Measurements from ENCODE around the gene CFDP1.
A peak's percentile ranks its signal among the peaks of the same experiment; 100 is the strongest.

The CFDP1 gene

DNA sequence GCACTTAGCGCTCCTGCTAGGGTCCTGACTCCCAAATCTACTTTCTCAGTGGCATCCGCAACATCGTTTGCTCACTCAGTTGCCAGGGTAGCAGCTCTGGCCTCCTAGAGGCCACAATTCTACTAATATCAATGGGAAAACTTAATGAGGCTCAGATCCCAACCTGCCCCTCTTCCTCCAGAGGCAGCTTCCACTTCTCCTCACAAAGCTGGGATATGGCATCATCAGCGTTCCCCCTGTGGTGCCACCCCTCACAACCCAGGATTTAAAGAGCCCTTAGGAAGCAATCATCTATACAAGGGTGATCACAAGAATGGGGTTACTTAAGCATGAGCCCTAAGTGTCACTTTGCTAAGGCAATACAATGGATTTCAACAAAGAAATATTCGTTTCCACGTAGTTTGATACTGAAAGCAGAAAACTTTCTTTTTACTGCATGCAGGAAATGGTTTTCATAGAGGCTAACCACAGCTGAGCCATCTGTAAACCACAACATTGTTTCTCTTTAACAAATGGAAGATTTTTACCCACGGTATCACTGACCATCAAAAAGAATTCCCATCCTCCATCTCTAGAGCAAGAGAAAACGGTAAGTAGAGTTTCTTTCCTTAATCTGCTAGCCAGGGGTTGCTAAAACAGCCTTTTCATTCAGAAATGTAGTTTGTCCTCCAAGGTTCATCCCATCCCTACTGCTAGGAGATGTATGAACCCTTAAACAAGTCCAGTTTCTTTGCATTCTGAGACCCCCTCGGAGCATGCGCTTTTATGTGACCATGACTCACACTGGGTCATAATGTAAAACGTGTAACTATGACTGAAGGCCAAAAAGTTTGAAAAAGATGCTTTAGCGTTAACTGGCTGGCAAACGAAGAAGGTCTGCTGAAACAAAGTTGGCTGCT is 113.5 kb downstream of the CFDP1 start:
- DNase-seq (ENCODE audit: low spot score) = no peak

GRCh38 chr16:75318737-75319136 is 114.6 kb downstream of the CFDP1 start:
- DNase-seq (ENCODE audit: low spot score) = no peak

DNA sequence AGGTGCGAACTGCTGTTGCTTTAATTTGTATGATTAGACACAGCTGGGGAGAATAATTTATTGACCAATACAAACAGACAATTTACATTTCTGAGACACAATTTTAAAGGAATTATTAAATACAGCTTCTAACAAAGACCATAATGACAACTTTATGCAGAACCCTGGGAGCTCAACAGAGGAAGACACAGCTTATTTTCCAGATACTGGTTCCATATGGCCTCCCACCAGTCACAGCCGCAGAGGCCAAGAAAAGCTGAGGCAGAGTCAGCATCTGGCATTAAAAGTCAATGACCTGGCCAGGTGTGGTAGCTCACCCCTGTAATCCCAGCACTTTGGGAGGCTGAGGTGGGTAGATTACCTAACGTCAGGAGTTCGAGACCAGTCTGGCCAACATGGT is 115.8 kb downstream of the CFDP1 start:
- DNase-seq (ENCODE audit: low spot score) = no peak

DNA sequence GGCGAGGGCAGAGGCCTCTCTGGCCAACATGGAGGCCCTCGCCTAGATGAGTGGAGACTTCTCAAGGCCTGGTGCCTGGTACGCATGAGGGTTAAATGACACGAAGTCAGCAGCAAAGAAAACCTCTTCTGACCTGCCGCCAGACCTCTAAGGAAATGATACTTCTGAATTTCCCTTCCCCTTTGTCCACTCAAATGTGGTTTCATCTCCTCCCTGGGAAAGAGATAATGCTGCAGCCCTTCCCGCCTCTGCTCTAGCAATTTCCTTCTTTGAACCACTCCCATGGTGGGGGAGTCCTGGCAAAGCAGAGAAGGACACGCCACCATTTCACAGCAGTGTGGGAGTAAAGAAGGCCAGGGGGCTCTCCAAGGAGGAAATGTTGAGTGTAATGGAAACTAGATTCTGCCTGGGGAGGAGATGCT is 116.2 kb downstream of the CFDP1 start:
- no peak for DNase-seq (ENCODE audit: low spot score)

GRCh38 chr16:75315539-75316306 is 117.6 kb downstream of the CFDP1 start:
- DNase-seq (ENCODE audit: low spot score) = no peak

DNA sequence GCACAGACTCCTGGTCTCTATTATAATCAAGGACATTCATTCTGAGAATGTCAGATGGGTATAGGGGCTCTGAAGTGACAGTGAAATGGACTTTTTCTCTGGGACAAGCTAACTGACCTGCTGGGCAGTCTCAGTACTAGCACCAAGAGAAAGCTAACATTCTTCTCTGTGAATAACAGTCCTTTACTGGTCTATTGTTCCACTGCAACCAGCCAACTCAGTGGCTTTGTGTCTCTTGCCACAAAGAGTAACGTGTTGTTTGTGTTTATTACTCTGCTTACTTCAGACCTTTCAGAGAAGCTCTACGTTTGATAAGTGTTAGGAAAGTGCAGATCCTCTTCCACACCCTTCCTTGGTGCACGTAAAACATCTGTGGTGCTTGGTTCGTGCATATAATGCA is 120.4 kb downstream of the CFDP1 start:
- no peak for DNase-seq (ENCODE audit: low spot score)

GRCh38 chr16:75311383-75311938 is 121.8 kb downstream of the CFDP1 start:
- no peak for DNase-seq (ENCODE audit: low spot score)

- DNase-seq (ENCODE audit: low spot score) = no peak
Measured at GRCh38 chr16:75310541-75310940, 122.8 kb downstream of the CFDP1 start.

- peak; percentile 84 for DNase-seq (ENCODE audit: low spot score)
Measured at GRCh38 chr16:75309899-75310430, 123.3 kb downstream of the CFDP1 start.

DNA sequence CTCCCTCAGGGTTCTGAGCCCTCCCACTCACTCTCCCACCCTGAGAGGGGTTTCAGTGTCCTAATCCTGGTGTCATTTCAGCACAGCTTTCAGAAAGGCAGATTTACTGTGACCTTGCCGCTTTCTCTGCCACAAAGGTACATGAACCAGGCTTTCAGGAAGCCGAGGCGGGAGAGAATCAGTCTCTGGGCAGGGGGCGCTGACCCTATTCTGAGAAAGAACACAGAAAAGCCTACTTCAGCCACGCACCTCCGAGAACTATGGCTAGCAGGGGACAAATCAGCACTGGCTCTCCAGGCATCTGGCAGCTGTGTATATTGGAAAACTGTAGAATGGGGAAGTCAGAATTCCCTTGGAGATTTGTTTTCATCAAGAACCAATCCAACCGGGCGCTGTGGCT is 124.1 kb downstream of the CFDP1 start:
- no peak for DNase-seq (ENCODE audit: low spot score)

DNA sequence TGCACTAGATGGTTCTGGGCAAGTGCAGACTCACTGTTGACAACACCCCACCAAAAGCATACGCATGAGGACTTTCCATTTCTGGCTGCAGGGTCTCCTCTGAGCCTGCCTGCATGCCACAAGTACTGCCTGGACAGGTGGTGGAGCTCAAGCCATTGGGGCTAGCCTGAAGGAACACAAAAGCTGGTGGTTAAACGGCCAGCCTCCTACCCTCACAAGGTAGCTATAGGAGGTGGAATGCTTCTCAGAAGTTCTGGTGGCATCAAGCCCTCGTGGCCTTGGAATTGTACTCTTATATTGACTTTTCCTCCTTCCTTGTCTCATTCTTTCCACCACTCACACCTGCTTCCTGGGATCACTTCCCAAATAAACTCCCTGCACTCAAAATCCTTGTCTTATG is 125.3 kb downstream of the CFDP1 start:
- no peak for DNase-seq (ENCODE audit: low spot score)

DNA sequence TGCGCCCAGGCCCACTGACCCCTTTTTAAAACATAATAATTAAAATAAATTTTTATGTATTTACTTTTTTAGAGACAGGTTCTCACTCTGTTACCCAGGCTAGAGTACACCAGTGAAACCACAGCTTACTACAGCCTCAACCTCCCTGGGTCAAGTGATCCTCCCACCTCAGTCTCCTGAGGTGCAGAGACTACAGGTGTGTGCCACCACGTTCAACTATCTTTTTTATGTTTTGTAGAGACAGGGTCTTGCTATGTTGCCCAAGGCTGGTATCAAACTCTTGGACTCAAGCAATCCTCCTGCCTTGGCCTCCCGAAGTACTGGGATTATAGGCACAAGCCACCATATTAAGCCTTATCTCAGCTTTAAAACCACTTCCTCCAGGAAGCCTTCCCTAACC is 125.8 kb downstream of the CFDP1 start:
- DNase-seq (ENCODE audit: low spot score) = no peak

GRCh38 chr16:75306099-75306762 is 127.1 kb downstream of the CFDP1 start:
- DNase-seq (ENCODE audit: low spot score) = peak; percentile 54

DNA sequence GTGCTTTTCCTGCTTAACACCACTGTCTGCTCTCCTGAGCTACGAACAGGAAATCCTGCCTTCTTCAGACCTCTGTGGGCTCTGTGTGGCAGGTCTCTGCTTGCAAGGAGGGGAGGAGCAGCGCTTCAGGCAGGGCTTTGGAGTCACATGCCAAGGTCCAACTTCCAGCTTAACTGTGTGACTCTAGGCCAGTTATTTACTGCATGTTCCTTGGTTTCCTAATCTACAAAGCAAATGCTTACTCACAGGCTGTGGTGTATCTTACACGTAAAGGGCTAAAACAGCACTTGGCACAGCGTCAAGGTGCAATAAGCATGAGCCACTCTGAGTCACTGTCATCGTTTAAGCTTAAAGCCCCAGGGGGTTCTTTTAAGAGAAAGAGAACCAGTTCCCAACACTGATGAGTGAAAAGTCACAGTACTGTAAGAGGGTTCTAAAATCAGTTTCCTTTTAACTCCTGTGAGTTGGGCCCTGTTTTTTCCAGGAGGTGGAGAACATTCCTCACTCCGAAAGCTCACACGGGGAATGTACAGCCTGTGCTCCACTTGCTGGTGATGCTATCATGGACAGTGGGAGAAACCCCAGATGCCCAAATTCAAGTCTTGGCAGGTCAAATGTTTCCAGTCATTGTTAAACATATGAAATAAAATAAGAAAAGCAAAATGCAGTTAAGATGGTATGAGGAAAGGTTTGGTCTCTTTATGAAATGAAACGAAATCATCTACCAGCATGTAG is 127.8 kb downstream of the CFDP1 start:
- peak; percentile 73 for DNase-seq (ENCODE audit: low spot score)

DNA sequence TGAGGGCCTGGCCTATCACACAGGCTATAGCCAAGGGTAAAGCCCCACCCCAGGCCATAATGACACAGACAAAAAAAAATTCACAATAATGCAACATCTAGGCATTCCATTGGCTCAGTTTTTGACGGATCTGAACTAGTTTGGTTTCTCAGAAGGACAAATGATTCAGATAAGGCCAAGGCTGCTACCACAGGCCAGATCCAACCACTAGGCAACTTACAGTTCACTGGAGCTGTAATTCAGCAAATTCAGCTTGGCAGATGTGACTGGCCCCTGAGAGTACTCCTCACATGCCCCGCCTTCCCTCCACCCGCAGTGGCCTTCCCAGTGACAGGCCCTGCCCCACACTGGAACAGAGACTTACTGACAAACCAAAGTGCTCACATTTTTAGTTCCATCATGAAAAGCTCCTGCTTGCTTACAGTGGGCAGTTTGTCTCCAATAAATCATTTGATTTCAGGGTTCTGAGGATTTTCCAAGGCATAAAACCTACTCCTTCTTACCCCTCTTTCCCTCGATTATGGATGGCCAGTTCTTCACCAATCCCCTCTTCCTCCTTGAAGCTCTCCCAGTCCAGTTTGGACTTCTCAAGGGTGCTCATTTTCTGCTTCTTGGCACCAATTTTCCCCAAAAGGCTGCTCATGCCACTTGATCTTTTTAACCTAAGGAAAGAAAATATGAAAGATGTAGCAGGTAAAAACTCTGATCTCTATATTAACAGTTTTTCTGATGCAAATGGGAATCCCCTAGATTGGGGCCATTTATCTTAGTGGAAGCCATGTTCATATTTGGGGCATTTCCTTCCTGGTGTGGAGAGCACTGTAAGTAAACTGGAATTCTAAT is 128.6 kb downstream of the CFDP1 start:
- no peak for DNase-seq (ENCODE audit: low spot score)

DNA sequence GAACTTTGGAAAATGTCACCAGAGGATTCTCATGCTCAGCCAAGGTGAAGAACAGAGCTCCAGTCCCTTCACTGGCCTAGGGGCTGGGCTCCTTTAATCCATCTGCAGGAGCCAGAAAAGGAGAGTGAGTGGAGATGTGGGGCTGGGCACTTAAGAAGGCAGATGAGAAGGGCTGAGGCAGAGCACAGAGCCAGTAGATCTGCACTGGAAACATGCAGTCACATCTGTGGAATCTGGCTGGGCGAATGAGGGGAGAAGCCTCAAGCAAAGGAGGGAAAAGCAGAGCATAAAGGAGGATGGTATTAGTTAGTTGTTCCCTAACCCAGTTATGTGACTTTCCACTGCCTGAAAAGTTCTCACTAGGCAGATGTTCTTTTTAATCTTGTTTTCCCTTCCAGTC is 131.5 kb downstream of the CFDP1 start:
- DNase-seq (ENCODE audit: low spot score) = no peak

DNA sequence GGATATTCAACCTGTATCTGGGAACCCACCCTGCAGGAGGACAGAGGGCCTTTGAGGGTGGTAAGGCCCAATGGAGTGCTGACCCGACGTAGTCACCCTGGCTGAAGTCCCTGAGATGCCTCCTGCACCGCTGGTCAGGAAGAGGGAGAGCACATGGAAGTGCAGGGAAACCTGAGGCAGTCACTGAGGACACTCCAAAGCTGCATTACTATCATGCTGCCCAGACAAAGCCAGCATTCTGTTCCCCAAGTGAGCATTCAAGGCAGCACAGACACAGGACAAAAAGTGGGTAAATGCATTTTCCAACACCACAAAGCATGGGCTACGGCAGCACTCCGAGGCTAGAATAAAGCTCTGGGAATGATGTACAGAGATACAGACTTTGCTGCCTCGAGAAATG is 135.0 kb downstream of the CFDP1 start:
- DNase-seq (ENCODE audit: low spot score) = no peak

GRCh38 chr16:75296606-75297005 is 136.7 kb downstream of the CFDP1 start:
- DNase-seq (ENCODE audit: low spot score) = no peak

DNA sequence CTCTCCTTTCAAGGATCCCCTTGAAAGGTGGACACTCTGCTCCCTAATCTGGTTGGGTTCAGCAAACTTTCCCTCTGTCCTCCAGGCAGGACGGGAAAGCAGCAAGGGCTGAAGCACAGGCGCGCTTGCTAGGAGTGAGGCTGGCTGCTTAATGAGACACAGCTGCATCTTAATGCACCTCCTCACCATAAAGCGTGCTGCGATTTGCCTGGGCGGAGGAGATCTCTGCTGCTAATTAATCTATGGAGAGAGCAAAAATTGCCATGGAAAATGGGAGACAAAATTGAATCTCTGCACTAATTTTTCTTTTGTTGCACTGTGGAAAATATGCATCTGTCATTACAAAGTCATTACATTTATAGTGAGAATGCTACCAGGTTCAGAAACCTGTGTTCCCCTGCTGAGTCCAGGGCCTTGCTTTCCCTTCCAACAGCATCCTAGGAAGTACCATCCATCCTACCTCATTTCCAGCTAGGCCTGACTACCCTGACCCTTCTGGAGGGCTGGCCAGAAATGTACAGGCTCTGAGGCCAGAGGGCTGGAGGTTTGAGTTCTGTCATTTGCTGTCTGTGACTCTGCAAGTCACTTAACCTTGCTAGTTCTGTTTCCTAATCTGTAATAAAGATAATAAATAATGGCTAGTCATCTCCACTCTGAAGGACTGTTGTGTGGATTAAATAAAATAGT is 138.4 kb downstream of the CFDP1 start:
- DNase-seq (ENCODE audit: low spot score) = no peak

GRCh38 chr16:75293772-75294171 is 139.5 kb downstream of the CFDP1 start:
- DNase-seq (ENCODE audit: low spot score) = no peak

Measured in HuH-7 (cell line).